Mesothelial cell of epicardium (in vitro differentiated cells): ENCODE results near the gene DKC1. TPM values are rescaled to one million over a fixed set of nuclear protein-coding genes. Genes with fewer than 3 reads are reported as not detected.
A peak's percentile ranks its signal among the peaks of the same experiment; 100 is the strongest.

Source experiments
- DNase-seq, 2 experiments: peaks; one replicate each; pipeline ENCODE4 v3.0.0; 2021; ENCODE audit warnings: low spot score in 2 of 2; ENCODE audit not compliant: unreplicated experiment in 2 of 2
- H3K27ac Mint-ChIP-seq: 2 replicates; pipeline ENCODE4 v1.8.0; 2021; ENCODE audit warnings: mixed read lengths
- H3K27me3 Mint-ChIP-seq: 2 replicates; pipeline ENCODE4 v1.8.0; 2021; ENCODE audit warnings: low read depth, mixed read lengths
- H3K36me3 Mint-ChIP-seq: 2 replicates; pipeline ENCODE4 v1.8.0; 2021; ENCODE audit warnings: mixed read lengths
- H3K4me1 Mint-ChIP-seq: 2 replicates; pipeline ENCODE4 v1.8.0; 2021; ENCODE audit warnings: mixed read lengths
- H3K4me3 Mint-ChIP-seq: 2 replicates; pipeline ENCODE4 v1.8.0; 2021; ENCODE audit warnings: mild to moderate bottlenecking, moderate library complexity, mixed read lengths
- H3K9me3 Mint-ChIP-seq: 2 replicates; pipeline ENCODE4 v1.8.0; 2021; ENCODE audit warnings: mixed read lengths
- total RNA-seq: library from RNA; stranded (reverse); gene quantifications from 3 replicates; pipeline ENCODE4 v1.2.1, GENCODE V29; 2021
- TF ChIP-seq, protein P1 (sequence below): fragments of 200-600 bp; sonication (generic); IDR thresholded peaks from one replicate; pipeline ENCODE4 v1.5.0; 2021; ENCODE audit warnings: antibody characterized with exemption; ENCODE audit not compliant: unreplicated experiment

Gene DKC1
- total RNA-seq, result 61.4 to 66.2 TPM (median 64.2 TPM) in 3 replicates

GRCh38 chrX:154762537-154763296, at the start of gene DKC1:
DKC1 (plus strand) TSS chrX:154762864; CDS start chrX:154762966, 102 bp downstream.
- Mint-ChIP-seq H3K27ac (peak within 1 kb of the TSS; percentile 95), H3K27me3 (no peaks in the 10 kb centered on the region), H3K4me3 (peak within 1 kb of the TSS; percentile 82), H3K4me1 (peaks cover 12% of the 10 kb centered on the region), H3K36me3 (peaks cover 12% of the 10 kb centered on the region), H3K9me3 (peaks cover 11% of the 10 kb centered on the region)
- TF ChIP-seq, protein P1, sequence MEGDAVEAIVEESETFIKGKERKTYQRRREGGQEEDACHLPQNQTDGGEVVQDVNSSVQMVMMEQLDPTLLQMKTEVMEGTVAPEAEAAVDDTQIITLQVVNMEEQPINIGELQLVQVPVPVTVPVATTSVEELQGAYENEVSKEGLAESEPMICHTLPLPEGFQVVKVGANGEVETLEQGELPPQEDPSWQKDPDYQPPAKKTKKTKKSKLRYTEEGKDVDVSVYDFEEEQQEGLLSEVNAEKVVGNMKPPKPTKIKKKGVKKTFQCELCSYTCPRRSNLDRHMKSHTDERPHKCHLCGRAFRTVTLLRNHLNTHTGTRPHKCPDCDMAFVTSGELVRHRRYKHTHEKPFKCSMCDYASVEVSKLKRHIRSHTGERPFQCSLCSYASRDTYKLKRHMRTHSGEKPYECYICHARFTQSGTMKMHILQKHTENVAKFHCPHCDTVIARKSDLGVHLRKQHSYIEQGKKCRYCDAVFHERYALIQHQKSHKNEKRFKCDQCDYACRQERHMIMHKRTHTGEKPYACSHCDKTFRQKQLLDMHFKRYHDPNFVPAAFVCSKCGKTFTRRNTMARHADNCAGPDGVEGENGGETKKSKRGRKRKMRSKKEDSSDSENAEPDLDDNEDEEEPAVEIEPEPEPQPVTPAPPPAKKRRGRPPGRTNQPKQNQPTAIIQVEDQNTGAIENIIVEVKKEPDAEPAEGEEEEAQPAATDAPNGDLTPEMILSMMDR, result no peak
- DNase-seq, result peak; percentile 88 to 94

GRCh38 chrX:154714925-154715324, 47.7 kb upstream of the DKC1 start:
- DNase-seq, result no peak
- peaks cover 2% of the 10 kb centered on the region for H3K4me1 Mint-ChIP-seq
- H3K4me3 Mint-ChIP-seq, result no peak overlapping the region
- TF ChIP-seq, protein P1, result peak; percentile 76
- no peak overlapping the region for H3K27ac Mint-ChIP-seq
- peaks cover 8% of the 10 kb centered on the region for H3K27me3 Mint-ChIP-seq
- H3K9me3 Mint-ChIP-seq, result peaks cover 24% of the 10 kb centered on the region
- H3K36me3 Mint-ChIP-seq, result no peaks in the 10 kb centered on the region

- peaks cover 8% of the 10 kb centered on the region for H3K27me3 Mint-ChIP-seq
- DNase-seq, result no peak
- no peak overlapping the region for H3K27ac Mint-ChIP-seq
- peaks cover 26% of the 10 kb centered on the region for H3K9me3 Mint-ChIP-seq
- no peak overlapping the region for H3K4me3 Mint-ChIP-seq
- H3K36me3 Mint-ChIP-seq, result no peaks in the 10 kb centered on the region
- H3K4me1 Mint-ChIP-seq, result peaks cover 2% of the 10 kb centered on the region
- TF ChIP-seq, protein P1, result no peak
These were observed 46.8 kb upstream of the DKC1 start for GRCh38 chrX:154715825-154716224.

DNA sequence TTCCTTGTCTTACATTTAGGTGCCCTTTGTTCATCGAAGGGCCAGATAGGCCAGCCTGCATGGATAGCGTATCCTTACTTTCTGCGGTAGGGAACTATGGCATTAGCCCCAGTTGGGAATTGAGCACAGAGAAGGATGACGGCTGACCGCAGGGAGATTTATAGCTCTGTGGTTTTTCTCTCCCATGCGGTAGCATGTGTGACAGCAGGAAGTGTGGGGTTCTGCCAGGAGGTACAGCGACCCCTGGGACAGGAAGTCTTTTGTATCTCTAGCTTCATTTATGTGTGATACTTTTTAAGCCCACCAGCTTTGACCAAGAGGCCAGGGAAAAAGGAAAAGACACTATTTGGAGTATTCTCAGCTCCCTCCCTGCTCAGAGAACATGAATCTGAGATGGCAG, 44.8 kb upstream of the DKC1 start:
- Mint-ChIP-seq H3K4me3 (no peak overlapping the region), H3K27ac (no peak overlapping the region), H3K4me1 (peaks cover 2% of the 10 kb centered on the region), H3K36me3 (no peaks in the 10 kb centered on the region), H3K27me3 (peaks cover 8% of the 10 kb centered on the region), H3K9me3 (peaks cover 31% of the 10 kb centered on the region)
- TF ChIP-seq, protein P1, result no peak
- DNase-seq, result no peak

DNA sequence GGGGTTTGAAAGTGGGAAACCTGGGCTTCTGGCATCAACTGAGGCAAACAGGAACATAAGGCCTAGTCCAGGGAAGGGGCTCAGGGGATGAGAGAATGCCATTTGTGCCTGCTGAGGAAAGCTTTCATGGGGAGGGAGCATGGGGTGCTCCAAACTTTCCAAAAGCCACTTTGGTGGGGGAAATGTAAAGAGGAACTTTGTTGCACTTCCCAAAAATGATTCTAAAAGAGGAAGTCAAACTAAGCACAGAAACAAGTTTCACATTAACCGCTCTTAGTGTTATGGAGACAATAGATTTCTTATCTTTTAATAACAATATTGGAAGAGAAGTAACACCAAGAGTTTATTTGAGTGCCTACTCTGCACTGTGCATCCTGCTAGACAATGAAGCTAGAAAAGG, 44.0 kb upstream of the DKC1 start:
- H3K4me1 Mint-ChIP-seq, result peaks cover 2% of the 10 kb centered on the region
- TF ChIP-seq, protein P1, result no peak
- no peak for DNase-seq
- H3K27me3 Mint-ChIP-seq, result peaks cover 8% of the 10 kb centered on the region
- H3K9me3 Mint-ChIP-seq, result peaks cover 33% of the 10 kb centered on the region
- no peak overlapping the region for H3K27ac Mint-ChIP-seq
- no peaks in the 10 kb centered on the region for H3K36me3 Mint-ChIP-seq
- no peak overlapping the region for H3K4me3 Mint-ChIP-seq
